Parathyroid adenoma (tissue), 2 donors: ENCODE measurements around the gene ZNF777.

ENCODE experiments used
- H2AFZ ChIP-seq: fragments of 300-600 bp; sonication (generic); one replicate; pipeline ENCODE4 v1.7.0; 2017; ENCODE audit warnings: antibody characterized with exemption, mild to moderate bottlenecking
- H3K27ac ChIP-seq: fragments of 300-600 bp; sonication (generic); one replicate; pipeline ENCODE4 v1.7.0; 2017
- H3K27me3 ChIP-seq: fragments of 300-600 bp; sonication (generic); one replicate; pipeline ENCODE4 v1.7.0; 2017; ENCODE audit warnings: low read length; ENCODE audit not compliant: control insufficient read depth, insufficient read depth
- H3K36me3 ChIP-seq: fragments of 300-600 bp; sonication (generic); one replicate; pipeline ENCODE4 v1.7.0; 2017; ENCODE audit warnings: low read length; ENCODE audit not compliant: control insufficient read depth, insufficient read depth
- H3K4me1 ChIP-seq: fragments of 300-600 bp; sonication (generic); one replicate; pipeline ENCODE4 v1.7.0; 2017; ENCODE audit warnings: control low read depth
- H3K4me2 ChIP-seq: fragments of 300-600 bp; sonication (generic); one replicate; pipeline ENCODE4 v1.7.0; 2017; ENCODE audit warnings: low read length
- H3K4me3 ChIP-seq: fragments of 300-600 bp; sonication (generic); one replicate; pipeline ENCODE4 v1.7.0; 2017; ENCODE audit warnings: low read depth, low read length
- H3K79me2 ChIP-seq: fragments of 300-600 bp; sonication (generic); one replicate; pipeline ENCODE4 v1.7.0; 2017; ENCODE audit warnings: control low read depth
- H3K9ac ChIP-seq: fragments of 300-600 bp; sonication (generic); one replicate; pipeline ENCODE4 v1.7.0; 2017; ENCODE audit warnings: mild to moderate bottlenecking
- H3K9me3 ChIP-seq: fragments of 300-600 bp; sonication (generic); one replicate; pipeline ENCODE4 v1.7.0; 2017; ENCODE audit warnings: low read length; ENCODE audit not compliant: control insufficient read depth
- CTCF ChIP-seq: fragments of 300-600 bp; sonication (generic); IDR thresholded peaks from one replicate; pipeline ENCODE4 v1.7.0; 2017; ENCODE audit warnings: antibody characterized with exemption, mild to moderate bottlenecking
- donor health status: primary hyperparathyroidism.

ZNF777 gene

GRCh38 chr7:149473251-149473650, 12.4 kb upstream of the ZNF777 start:
- Histone ChIP-seq H3K27me3 (no peaks in the 10 kb centered on the region), H3K36me3 (no peaks in the 10 kb centered on the region), H3K9ac (no peak overlapping the region), H3K9me3 (no peaks in the 10 kb centered on the region), H2AFZ (no peak overlapping the region), H3K79me2 (peaks cover 3% of the 10 kb centered on the region), H3K4me2 (no peak overlapping the region), H3K4me3 (no peak overlapping the region), H3K27ac (no peak overlapping the region), H3K4me1 (peaks cover 3% of the 10 kb centered on the region)
- no peak for TF ChIP-seq CTCF

- H3K79me2 ChIP-seq: no peaks in the 10 kb centered on the region
- H3K27me3 ChIP-seq: no peaks in the 10 kb centered on the region
- H3K27ac ChIP-seq: no peak overlapping the region
- H3K4me3 ChIP-seq: no peak overlapping the region
- no peak overlapping the region for H3K9ac ChIP-seq
- H3K9me3 ChIP-seq: no peaks in the 10 kb centered on the region
- H3K4me2 ChIP-seq: no peak overlapping the region
- TF ChIP-seq CTCF: no peak
- no peak overlapping the region for H2AFZ ChIP-seq
- no peaks in the 10 kb centered on the region for H3K36me3 ChIP-seq
- no peaks in the 10 kb centered on the region for H3K4me1 ChIP-seq
Measured at GRCh38 chr7:149471289-149471953, 10.6 kb upstream of the ZNF777 start.

GRCh38 chr7:149469806-149470205, 8.9 kb upstream of the ZNF777 start:
- Histone ChIP-seq H3K9ac (no peak overlapping the region), H3K79me2 (no peaks in the 10 kb centered on the region), H3K27me3 (no peaks in the 10 kb centered on the region), H3K36me3 (peaks cover 2% of the 10 kb centered on the region), H3K4me1 (no peaks in the 10 kb centered on the region), H3K9me3 (no peaks in the 10 kb centered on the region), H2AFZ (no peak overlapping the region), H3K27ac (no peak overlapping the region), H3K4me3 (no peak overlapping the region), H3K4me2 (no peak overlapping the region)
- TF ChIP-seq CTCF: no peak

GRCh38 chr7:149468208-149468607, 7.3 kb upstream of the ZNF777 start:
- Histone ChIP-seq H3K9me3 (no peaks in the 10 kb centered on the region), H3K36me3 (peaks cover 2% of the 10 kb centered on the region), H3K4me1 (no peaks in the 10 kb centered on the region), H3K27me3 (no peaks in the 10 kb centered on the region), H3K27ac (no peak overlapping the region), H3K9ac (no peak overlapping the region), H3K4me2 (no peak overlapping the region), H2AFZ (no peak overlapping the region), H3K79me2 (no peaks in the 10 kb centered on the region), H3K4me3 (no peak overlapping the region)
- TF ChIP-seq CTCF: no peak

- Histone ChIP-seq H3K9ac (no peak overlapping the region), H3K4me1 (no peaks in the 10 kb centered on the region), H3K27ac (no peak overlapping the region), H3K36me3 (peaks cover 2% of the 10 kb centered on the region), H3K79me2 (no peaks in the 10 kb centered on the region), H2AFZ (no peak overlapping the region), H3K4me2 (no peak overlapping the region), H3K27me3 (no peaks in the 10 kb centered on the region), H3K4me3 (no peak overlapping the region), H3K9me3 (no peaks in the 10 kb centered on the region)
- no peak for TF ChIP-seq CTCF
Measured at GRCh38 chr7:149467321-149467859, 6.5 kb upstream of the ZNF777 start.
